GM19438 (cell line): Measurements from ENCODE around the gene UBE2J2.

Source experiments
- ATAC-seq: cut with Tn5 transposase; IDR thresholded peaks from one replicate; pipeline ENCODE4 v1.9.1; 2021; ENCODE audit warnings: low read depth; ENCODE audit not compliant: unreplicated experiment

The UBE2J2 gene

DNA sequence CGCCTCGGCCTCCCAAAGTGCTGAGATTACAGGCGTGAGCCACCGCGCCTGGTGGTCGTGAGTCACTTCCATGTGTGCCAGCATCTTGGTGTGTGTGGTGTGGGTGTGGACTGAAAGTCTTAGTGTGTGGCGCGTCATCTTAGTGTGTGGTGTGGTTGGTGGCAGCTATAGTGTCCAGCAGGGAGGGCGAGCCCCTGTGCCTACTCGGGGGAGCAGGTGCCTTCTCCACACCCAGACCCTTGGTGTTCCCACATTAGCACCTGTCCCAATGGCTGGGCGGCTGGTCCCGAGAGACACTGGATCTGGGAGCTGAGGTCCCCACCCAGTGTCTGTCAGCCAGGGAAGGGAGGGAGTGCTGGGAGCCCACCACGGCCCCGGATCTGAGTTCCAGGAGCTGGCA, 9.3 kb upstream of the UBE2J2 start:
- no peak for ATAC-seq

DNA sequence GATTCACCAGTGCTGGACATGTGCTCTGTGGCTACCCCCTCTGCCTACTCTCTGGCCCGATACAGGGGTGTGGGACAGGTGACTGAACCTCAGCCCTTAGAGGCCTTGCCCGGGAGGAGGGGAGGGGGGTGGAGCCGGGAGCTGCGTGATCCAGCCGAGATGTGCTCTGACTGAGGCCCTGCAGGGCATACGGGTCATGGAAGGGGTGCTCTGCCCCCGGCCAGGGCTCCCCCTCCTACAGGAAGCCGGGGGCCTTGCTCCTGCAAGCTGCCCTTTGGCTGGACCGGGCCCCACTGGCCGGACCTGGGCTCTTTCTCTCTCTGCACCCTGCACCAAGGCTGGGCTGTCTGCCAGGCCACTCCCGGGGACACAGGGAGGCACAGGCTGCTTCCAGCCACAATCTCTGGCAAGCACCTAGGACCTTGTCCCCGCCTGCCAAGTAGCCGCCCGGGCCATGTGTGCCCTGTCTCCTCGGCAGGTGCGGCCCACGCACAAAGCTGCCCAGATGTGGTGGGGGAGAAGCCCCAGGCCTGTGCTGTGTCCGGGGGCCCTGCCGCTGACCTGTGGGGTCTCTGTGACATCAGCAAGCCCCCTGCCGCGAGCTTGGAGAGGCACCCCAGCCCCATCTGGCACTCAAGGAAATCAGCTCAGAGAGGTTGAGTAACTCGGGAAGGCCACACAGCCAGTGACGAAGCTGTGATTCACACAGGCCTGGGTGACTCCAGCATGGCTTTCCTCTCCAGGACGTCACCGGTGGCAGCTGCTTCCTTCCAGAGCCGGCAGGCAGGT, 8.1 kb upstream of the UBE2J2 start:
- ATAC-seq: no peak

DNA sequence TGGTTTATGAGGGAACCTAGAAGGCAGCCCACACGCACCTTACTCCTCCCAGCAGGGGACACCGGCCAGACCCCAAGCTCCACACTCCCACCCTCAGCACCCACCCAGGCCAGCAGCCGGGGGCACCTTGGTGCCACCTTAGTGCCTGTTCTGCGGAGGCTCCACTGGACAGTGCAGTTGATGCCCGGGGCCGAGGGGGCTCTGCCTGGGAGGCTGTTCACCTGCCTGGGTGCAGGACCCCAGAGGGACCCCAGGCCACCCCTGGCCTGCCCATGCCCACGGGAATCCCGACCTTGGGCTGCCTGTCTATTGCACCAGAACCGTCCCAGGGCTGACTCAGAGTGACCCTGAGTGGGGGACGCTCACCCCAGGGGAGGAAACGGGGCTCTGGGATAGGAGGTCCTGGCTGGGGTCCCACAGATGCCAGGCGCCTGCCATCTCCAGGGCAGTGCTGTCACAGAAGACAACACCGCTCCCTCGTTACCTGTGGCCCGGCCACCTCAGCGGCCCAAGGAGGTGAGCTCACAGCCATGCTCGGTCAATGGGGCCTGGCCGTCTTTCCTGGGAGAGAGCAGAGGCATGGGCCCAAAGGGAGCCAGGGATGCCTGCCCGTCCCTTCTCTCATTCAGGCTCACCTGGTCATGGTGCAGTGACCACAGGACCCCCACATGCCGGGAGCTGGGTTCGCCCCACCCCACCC, 7.3 kb upstream of the UBE2J2 start:
- no peak for ATAC-seq

DNA sequence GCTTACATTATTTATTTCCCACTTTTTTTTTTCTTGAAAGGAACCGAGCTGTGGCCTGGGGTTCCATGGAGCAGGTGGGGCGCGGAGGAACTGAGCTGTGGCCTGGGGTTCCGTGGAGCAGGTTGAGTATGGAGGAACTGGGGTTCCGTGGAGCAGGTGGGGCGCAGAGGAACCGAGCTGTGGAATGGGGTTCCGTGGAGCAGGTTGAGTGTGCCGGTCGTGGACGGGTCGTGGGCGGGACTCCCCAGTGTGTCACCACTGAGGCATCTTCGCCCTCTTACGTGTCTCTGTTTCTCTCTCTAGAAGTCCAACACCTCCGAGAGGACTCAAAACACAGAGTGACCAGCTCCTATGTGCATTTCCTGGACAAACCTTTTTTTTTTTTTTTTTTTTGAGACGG, 5.4 kb upstream of the UBE2J2 start:
- ATAC-seq: no peak

DNA sequence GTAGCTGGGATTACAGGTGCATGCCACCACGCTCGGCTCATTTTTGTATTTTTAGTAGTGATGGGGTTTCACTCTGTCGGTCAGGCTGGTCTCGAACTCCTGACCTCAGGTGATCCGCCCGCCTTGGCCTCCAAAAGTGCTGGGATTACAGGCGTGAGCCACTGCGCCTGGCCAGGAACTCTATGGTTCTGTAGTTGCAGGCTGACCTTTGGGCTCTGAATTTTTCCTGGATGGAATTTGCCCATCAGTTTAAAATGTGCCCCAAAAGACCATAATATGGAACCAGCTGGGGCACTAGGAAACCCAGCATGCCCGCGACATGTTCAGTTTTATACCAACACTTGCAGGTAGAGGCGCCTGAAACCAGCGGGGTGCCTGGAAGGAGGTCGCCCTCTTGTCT, 5.0 kb upstream of the UBE2J2 start:
- no peak for ATAC-seq

DNA sequence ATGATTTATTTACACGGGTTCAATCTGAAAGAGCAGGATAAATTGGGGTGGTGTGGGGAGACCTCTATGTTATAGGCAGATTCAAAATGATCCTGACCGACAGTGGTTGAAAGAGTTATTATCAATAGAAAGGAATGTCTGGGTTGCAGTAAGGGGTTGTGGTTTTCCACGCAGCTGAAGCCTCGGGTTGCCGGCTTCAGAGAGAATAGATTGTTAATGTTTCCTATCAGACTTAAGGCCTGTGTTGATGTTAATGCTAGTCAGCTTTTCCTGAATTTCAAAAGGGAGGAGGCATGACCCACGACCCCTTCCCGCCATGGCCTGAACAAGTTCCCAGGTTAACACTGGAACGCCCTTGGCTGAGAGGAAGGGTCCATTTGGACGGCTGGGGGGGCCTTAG, 2.2 kb upstream of the UBE2J2 start:
- ATAC-seq: no peak

DNA sequence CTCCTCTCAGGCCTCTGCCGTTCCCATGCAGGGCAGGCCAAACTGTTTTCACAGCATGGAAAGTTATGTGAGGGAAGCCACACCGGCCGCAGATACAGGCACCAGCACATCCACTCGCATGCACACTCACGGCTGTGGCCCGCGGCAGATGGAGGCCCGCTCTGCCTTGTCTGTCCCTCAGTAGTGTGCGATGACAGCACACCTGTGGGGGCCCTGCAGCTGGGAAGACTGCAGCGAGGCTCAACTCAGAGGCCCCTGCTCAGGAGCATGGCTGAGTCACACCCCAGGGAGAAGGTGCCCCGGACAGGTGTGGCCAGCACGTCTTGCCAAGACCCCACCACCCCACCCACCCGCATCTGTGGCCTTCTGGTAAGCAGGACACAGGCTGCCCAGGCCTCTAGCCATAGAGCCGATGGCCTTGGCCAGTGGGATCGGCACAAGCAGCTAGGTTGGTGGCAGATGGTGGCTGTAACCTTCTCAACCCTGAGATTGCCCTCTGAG, 1.3 kb upstream of the UBE2J2 start:
- ATAC-seq: no peak

DNA sequence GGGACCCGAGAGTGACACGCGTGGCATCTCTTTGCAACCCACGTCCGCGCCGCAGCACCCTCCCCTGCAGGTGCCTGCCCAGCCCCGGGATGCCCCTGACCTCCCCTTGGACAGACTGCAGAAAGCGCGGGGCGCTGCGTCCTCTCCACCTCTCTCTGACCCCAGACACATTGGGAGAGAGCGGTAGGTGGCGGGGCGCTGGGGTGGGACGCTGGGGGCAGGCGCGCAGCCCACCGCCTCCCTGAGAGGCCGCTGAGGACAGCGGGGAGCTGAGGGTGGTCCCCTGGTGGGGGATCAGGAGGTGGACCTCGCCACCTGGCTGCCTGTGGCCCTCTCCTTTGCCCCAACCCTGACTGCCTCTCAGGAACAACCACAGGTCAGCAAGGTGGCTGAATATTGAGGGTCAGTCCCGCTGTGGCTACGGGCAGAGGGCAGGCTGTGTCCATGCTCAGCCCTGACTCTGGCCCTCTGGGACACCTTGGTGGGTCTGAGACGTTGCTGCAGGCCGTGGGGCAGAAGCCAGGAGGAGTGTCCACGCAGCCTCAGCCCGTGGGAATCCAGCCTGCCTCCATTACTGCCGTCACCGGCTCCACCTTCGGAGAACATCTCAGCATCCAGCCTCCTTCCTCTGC, 761 bp upstream of the UBE2J2 start:
- ATAC-seq: peak; percentile 11

DNA sequence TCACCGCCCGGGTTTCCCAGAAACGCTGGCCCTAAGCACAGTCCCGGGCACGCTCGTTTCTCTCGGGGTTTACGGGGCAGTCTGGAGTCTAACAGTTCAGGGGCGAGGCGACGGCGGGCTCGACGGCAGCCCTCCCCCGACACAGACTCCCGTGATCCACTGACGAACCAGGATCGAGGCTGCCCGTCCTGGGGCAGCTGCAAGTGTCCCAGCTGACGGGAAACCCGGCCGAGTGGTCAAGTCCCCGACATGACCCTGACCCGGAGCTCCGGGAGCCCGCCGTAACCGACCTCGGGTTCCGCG, 494 bp downstream of the UBE2J2 start:
- no peak for ATAC-seq

DNA sequence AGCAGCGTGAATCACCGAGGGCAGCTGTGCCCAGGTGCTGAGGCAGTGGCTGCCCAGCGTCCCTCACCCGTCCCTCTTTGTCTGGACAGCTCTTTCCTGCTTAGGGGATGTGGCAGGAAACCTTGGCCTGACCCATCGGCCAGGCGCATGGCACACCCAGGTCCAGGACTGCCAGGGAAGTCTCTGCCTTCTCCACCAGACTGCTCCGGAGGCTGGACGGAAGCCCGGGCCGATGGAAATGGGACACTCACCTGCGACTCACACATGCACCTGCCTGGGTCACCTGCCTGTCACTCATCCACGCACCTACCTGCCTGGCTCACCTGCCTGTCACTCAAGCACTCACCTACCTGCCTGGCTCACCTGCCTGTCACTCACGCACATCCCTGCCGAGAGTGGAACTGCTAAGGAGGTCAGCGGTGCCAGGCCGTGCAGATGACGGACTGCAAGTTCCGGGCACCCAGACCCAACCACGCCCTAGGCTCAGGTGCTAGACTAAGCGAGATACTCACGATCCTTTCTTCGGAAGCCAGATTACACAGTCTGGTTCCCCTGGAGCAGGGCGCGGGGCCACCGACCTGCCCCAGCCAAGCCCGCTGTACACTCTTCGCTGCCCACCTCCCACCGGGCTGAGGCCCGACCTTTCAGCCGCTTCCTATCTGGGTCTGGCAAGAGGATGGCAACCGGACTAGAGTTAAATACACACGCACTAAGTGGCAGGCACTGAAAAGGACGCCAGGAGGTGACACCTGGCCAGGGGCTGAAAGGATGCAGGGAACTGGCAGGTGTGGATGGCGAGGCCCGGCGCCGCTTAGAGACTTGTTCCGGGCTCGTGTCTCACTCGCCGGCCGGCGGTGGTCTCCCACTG, 1.1 kb downstream of the UBE2J2 start:
- no peak for ATAC-seq

DNA sequence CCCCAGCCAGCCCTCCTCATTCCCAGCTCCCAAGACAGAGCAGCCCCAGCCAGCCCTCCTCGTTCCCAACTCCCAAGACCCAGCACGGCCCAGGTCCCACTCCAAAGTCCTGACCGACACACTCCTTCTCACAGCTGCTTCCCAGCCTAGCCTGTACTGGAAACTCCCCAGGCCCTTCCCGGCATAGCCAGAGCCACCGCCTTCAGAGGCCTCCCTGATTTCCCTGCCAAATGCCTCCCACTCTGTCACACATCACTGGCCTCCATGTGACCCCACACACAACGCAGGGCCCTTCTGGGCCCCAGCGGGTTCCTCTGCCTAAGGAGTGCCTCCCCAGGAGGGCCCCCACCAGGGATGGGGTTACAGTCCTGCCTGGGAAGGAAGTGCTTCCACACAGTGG, 2.8 kb downstream of the UBE2J2 start:
- ATAC-seq: no peak

DNA sequence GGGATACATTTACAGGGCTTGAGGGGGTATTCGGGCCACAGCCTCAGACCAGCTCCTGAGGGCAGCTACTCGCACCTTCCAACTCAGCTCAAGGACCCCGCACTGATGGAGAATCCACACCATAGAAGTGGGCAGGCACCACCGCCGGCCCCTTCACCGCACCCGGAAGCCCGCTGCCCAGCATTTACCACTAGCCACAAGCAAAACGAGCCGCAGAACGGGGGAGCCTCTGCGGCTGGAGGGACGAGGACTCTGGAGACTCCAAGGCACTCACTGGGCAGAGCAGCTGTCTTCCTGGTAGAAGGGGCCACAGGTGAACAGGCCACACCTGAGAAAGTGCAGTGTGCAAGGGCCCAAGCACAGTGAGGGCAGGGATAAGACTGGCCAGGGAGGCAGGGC, 5.4 kb downstream of the UBE2J2 start:
- ATAC-seq: no peak

DNA sequence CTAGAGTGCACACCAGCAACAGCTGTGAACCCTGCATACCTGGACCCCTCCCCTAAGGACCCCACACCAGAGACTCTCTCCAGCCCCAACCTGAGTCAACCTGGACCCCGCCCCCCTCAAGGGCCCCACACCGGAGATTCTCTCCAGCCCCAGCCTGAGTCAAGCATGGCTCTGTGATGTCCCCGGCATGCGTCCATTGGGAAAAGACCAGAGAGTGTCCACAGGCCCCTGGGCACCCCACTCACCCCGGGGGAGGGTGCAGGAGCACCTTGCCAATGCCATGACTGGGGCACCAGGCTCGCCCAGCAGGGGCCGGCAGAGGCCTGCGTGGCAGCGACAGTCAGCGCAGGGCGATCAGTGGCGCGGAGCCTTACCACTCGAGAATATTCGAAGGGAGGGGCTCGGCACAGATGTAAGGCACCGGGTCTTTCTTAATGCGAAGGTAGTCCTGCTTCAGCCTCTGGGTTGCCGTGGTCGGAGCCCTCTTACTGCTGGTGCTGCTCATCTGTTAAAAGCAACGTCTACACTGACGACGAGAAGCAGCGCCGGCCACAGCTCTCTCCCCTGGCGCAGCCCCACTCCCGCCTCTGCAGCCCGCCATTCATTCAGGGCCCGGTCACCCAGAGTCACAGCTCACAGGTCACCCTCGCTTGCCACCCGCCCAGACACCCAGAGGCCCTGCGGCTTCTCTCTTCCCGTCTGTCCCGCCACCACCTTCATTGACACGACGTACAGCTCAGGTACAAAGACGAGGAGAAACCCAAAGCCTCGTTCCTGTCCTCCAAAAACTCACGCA, 6.0 kb downstream of the UBE2J2 start:
- ATAC-seq: no peak

DNA sequence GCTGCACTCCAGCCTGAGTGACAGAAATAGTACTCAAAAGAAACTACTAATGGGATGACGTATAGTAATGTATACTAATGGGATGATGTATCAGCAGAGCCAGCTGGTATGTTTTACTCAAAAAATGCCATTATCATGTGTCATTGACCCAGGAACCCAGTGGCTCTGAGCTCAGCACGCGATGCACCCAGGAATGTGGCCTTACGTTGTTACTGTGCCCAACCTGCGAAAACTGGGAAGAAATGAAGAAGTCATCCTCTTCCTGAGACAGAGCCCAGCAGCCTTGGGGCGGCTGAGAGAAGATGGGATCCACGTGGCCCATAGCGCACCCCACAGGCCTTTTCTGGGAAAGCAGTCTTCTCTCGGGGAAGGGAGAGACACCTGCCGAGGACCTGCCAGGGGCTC, 8.8 kb downstream of the UBE2J2 start:
- no peak for ATAC-seq

DNA sequence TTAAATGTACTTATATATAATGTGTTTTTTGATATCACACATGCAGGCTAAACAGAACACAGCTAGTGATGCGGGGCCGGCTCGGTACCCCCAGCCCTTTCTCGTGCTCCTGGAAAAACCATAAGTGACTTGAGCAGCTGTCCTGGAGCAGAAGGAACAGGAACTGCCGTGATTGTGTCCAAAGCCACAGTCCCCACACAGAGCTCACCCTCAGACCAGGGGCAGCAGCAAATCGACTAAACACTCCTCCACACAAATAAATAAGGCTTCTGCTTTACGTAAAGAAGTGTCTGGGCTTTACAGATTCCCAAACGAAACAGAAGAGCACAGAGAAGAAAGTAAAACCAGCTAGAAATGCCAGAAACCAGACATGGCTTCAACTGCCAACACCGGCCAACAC, 9.6 kb downstream of the UBE2J2 start:
- no peak for ATAC-seq

DNA sequence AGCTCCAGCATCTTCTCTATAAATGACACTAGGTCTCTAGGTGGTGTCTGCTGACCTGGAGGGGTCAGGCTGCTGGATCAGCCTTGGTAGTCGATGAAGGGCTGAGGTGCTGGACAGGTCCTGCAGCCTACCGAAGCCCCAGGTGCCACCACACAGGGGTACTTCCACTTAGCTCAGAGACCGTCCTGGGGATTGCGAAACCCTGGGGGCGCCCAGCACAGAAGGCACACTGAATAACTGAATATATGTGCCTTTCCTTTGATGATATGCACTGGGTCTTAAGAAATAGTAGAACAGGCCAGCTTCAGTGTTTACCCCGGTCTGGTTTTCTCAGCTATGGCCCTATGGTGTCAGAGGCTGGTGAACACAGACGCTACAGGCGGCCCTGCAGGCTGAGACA, 10.9 kb downstream of the UBE2J2 start:
- no peak for ATAC-seq

DNA sequence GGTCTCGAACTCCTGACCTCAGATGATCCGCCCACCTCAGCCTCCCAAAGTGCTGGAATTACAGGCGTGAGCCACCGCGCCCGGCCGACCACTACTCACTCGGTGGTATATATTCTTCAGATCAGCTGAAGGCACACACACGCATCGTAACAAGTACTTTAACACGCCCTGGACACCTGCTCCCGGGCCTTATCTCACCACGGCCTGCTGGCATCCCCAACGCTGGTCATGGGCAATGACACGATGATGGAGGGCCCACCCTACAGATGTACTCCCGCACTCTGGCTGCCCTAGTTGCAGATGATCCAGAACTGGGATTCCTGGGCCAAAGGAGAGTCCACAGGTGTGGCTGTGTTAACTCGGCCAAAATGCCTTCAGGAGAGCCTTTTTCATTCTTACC, 11.6 kb downstream of the UBE2J2 start:
- no peak for ATAC-seq

DNA sequence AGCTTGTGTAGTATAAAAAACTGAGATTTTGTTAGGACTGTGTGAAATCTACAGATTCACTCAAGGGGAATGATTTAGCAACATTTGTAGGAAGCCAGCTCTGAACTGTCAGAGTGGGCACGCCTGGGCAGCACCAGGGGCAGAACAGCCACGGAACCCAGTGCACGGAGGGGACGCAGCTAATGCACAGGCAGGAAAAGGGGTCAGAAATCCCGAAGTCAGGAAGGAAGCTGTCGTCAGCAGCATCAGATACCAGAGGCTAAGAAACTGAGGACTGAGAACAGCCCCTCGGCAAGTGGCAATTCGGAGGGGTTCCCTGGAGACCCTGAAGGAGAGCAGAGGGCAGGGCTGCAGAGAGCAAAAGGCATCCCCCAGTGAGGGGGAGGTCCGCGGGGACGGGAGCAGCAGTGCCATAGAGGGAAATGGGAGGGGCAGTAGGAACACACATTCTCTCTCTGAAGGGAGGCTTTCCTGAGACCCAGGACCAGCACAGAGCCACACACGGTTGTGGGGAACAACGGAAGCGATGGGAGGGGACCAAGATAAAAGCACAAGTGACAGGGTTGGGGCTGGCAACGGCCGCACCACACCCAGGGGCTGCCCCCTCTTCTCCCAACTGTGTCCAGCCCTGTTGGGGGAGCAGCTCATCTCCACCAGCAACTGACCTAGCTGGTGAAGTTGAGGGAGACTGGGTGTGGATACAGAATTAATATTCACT, 12.7 kb downstream of the UBE2J2 start:
- no peak for ATAC-seq

DNA sequence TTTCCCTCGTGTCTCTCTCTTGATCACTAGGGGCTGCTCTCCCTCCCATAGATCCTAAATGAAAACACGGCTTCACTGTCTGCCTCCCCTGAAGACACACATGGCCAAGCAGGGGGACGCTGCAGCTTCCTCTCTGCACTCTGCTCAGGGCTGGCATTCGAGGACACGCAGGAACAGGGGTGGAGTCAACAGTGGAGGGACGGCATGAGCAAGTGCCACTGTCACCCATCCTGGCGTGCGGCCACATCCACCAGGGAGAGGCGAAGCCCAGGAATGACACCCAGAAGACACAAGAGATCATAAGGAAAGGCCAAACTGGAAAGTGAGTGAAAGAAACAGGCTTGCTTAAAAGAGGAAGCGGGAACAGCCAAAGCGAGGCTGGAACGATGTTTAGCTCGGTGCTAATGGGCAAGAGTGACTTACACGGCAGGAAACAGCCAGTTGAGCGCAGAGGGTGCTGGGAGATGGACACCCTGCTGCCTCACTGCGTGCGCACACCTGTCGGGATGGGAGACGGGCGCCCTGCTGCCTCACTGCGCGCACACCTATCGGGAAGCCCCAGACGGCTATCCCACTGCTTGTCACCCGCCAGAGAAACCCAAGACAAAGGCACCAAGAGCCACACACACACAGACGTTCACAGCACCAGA, 13.6 kb downstream of the UBE2J2 start:
- no peak for ATAC-seq
